ENCODE data around the gene RIMS4. TPM values are rescaled to one million over a fixed set of nuclear protein-coding genes. Genes with fewer than 3 reads are reported as not detected.

The RIMS4 gene
- total and polyA plus RNA-seq, 3 donors from 2014 or later, result 29.7 to 72.1 (median 32.1) TPM

DNA sequence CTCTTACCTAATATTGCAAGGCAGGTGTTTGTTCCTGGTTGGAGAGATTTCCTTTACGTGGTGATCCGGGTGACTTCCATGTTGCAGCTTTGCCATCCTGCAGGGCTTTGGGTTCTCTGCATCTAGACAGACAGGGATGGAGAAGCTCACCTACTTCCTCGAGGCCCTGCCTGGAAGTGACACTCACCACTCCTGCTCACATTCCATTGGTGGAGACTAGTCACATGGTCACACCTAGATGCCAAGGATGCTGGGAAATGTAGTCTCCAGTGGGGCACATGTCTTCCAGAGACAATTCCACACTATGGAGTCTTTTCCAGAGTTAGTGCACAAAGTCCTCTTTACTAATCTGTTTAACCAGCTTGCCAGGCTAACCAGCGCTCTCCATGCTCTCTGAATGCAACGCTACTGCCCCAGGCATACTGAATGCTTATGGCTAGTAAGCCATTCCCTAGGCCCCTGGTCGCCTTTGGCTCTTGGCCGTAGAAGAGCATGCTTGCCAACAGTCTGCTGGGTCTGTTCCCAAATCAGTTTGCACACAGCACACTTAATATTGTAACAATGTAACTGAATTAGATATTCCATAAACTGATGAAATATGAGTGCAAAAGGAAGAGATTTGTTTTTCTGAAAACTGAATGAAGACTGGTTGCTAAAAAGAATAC, 71.4 kb downstream of the RIMS4 start:
- no peaks in the 10 kb centered on the region for H3K36me3 ChIP-seq (ENCODE audit: low read depth, missing control alignments)
- WGBS, 2 donors, result 56 to 63% methylated on average over 7 of the region's 7 CpGs

DNA sequence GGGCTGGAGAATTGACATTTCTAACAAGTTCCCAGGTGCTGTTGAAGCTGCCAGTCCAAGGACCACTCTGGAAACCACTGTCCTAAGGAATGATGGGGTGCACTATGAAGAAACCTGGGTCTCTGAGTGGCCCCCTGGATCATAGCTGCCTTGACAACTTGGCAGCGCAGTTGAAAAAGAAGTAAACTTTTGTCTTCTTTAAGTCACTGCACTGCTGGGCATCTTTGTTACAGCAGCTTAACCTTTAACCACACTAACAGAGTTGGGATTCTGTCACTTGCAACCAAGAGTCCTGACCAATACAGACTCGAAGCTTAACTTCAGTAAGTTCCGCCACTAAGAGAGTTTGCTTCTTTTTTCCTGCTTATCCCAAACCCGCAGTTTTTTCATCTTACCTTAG, 73.2 kb downstream of the RIMS4 start:
- Histone ChIP-seq H3K4me3 (no peak overlapping the region), H3K27ac (no peak overlapping the region), H3K36me3 (ENCODE audit: low read depth, missing control alignments) (no peaks in the 10 kb centered on the region), H3K4me1 (peaks cover 21% of the 10 kb centered on the region), H3K27me3 (no peaks in the 10 kb centered on the region), H3K9me3 (no peaks in the 10 kb centered on the region)
- DNase-seq, result no peak
- WGBS, 2 donors, result 87 to 97% methylated on average over 4 of the region's 4 CpGs
- intact Hi-C loops (cut with DNase I; ENCODE audit: low total_unique reads), result no loop called here
- TF ChIP-seq POLR2A (IDR thresholded peaks at IDR 0.05) (no peak), CTCF (IDR thresholded peaks at IDR 0.05) (no peak)

More for the DNA sequence above, 71.4 kb downstream of the RIMS4 start:
- peak in 1 of 3 experiments; percentile 5 for TF ChIP-seq CTCF (IDR thresholded peaks at IDR 0.05)
- TF ChIP-seq POLR2A (IDR thresholded peaks at IDR 0.05), result no peak
- no peaks in the 10 kb centered on the region for H3K27me3 ChIP-seq
- no peaks in the 10 kb centered on the region for H3K9me3 ChIP-seq
- intact Hi-C loops (cut with DNase I; ENCODE audit: low total_unique reads), result no loop called here
- peak; percentile 95 for DNase-seq
- H3K4me3 ChIP-seq, result no peak overlapping the region
- H3K27ac ChIP-seq, result no peak overlapping the region
- peaks cover 10% of the 10 kb centered on the region for H3K4me1 ChIP-seq

- intact Hi-C loops (cut with DNase I; ENCODE audit: low total_unique reads), result no loop called here
- 35 to 37% methylated on average over 6 of the region's 6 CpGs for WGBS, 2 donors
These were observed 74.0 kb downstream of the RIMS4 start for GRCh38 chr20:44736170-44737021.

GRCh38 chr20:44735816-44736169, 74.6 kb downstream of the RIMS4 start:
- Histone ChIP-seq H3K4me1 (peaks cover 26% of the 10 kb centered on the region), H3K9me3 (no peaks in the 10 kb centered on the region), H3K27me3 (no peaks in the 10 kb centered on the region), H3K27ac (no peak overlapping the region), H3K36me3 (ENCODE audit: low read depth, missing control alignments) (no peaks in the 10 kb centered on the region), H3K4me3 (no peak overlapping the region)
- intact Hi-C loops (cut with DNase I; ENCODE audit: low total_unique reads), result no loop called here
- TF ChIP-seq CTCF (IDR thresholded peaks at IDR 0.05) (no peak), POLR2A (IDR thresholded peaks at IDR 0.05) (no peak)
- no peak for DNase-seq
- WGBS, 2 donors, result 63 to 77% methylated on average over 4 of the region's 4 CpGs

More at GRCh38 chr20:44736170-44737021, 74.0 kb downstream of the RIMS4 start:
- Histone ChIP-seq H3K4me3 (no peak overlapping the region), H3K9me3 (no peaks in the 10 kb centered on the region), H3K36me3 (ENCODE audit: low read depth, missing control alignments) (no peaks in the 10 kb centered on the region), H3K27me3 (no peaks in the 10 kb centered on the region), H3K4me1 (peaks cover 26% of the 10 kb centered on the region), H3K27ac (no peak overlapping the region)
- DNase-seq, result peak; percentile 88
- no peak for TF ChIP-seq POLR2A (IDR thresholded peaks at IDR 0.05)
- TF ChIP-seq CTCF (IDR thresholded peaks at IDR 0.05), result no peak

Measured in testis (tissue), 3 donors.